ENCODE results near the gene OLFM1.

The OLFM1 gene

DNA sequence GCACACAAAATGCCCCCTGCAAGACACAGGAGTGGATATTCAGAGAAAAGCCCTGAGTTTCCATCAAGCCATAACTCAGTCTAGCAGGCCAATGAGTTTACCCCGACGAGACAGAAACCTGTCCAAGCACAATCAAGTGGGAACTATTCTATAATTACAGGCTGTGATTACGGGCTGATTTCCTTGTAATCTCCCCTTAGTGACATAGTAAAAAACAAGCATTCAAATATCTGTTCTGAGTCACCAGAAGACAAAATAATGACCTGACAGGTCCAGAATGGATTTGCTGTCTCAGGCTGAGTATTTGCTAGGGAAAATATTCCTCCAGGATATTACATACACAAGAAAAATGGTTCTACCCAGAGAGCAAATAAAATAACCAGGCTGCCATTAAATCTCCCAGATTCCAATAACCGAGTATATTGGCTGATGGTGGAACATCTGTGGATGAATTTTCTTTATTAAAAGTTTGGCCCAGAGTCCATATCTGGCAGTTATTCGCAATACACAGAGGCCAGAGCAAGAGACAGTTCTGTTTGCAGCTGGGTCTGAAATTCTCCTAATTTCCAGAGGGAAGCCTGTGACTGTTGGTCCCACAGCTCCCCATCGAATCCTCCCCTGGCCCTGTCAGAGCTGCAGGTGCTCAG is 35.8 kb downstream of the OLFM1 start:
- TF ChIP-seq, protein P1, sequence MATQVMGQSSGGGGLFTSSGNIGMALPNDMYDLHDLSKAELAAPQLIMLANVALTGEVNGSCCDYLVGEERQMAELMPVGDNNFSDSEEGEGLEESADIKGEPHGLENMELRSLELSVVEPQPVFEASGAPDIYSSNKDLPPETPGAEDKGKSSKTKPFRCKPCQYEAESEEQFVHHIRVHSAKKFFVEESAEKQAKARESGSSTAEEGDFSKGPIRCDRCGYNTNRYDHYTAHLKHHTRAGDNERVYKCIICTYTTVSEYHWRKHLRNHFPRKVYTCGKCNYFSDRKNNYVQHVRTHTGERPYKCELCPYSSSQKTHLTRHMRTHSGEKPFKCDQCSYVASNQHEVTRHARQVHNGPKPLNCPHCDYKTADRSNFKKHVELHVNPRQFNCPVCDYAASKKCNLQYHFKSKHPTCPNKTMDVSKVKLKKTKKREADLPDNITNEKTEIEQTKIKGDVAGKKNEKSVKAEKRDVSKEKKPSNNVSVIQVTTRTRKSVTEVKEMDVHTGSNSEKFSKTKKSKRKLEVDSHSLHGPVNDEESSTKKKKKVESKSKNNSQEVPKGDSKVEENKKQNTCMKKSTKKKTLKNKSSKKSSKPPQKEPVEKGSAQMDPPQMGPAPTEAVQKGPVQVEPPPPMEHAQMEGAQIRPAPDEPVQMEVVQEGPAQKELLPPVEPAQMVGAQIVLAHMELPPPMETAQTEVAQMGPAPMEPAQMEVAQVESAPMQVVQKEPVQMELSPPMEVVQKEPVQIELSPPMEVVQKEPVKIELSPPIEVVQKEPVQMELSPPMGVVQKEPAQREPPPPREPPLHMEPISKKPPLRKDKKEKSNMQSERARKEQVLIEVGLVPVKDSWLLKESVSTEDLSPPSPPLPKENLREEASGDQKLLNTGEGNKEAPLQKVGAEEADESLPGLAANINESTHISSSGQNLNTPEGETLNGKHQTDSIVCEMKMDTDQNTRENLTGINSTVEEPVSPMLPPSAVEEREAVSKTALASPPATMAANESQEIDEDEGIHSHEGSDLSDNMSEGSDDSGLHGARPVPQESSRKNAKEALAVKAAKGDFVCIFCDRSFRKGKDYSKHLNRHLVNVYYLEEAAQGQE (IDR thresholded peaks at IDR 0.05; ENCODE audit: low read depth) = no peak
- no peak for TF ChIP-seq FOXM1 (IDR thresholded peaks at IDR 0.05; ENCODE audit: borderline replicate concordance, low read depth)
- no peak for TF ChIP-seq EGR1 (IDR thresholded peaks at IDR 0.05)
- no peak for TF ChIP-seq ZBTB7A (IDR thresholded peaks at IDR 0.05; ENCODE audit: low read depth)
- TF ChIP-seq TCF12 (IDR thresholded peaks at IDR 0.05; ENCODE audit: low read depth) = no peak
- TF ChIP-seq YY1 (IDR thresholded peaks at IDR 0.05; ENCODE audit: low read depth) = no peak
- TF ChIP-seq TAF1 (IDR thresholded peaks at IDR 0.05; ENCODE audit: low read depth) = no peak
- TF ChIP-seq, protein P2, sequence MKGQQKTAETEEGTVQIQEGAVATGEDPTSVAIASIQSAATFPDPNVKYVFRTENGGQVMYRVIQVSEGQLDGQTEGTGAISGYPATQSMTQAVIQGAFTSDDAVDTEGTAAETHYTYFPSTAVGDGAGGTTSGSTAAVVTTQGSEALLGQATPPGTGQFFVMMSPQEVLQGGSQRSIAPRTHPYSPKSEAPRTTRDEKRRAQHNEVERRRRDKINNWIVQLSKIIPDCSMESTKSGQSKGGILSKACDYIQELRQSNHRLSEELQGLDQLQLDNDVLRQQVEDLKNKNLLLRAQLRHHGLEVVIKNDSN (IDR thresholded peaks at IDR 0.05) = no peak
- TF ChIP-seq CREB1 (IDR thresholded peaks at IDR 0.05; ENCODE audit: low read depth) = no peak
- TF ChIP-seq NFIC (IDR thresholded peaks at IDR 0.05) = no peak
- no peak for TF ChIP-seq CEBPB (IDR thresholded peaks at IDR 0.05)
- TF ChIP-seq TEAD4 (IDR thresholded peaks at IDR 0.05) = no peak
- no peak for TF ChIP-seq EP300 (IDR thresholded peaks at IDR 0.05; ENCODE audit: borderline replicate concordance)
- TF ChIP-seq, protein P3, sequence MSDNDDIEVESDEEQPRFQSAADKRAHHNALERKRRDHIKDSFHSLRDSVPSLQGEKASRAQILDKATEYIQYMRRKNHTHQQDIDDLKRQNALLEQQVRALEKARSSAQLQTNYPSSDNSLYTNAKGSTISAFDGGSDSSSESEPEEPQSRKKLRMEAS (IDR thresholded peaks at IDR 0.05) = no peak
- no peak for TF ChIP-seq RAD21 (IDR thresholded peaks at IDR 0.05; ENCODE audit: low read depth)

DNA sequence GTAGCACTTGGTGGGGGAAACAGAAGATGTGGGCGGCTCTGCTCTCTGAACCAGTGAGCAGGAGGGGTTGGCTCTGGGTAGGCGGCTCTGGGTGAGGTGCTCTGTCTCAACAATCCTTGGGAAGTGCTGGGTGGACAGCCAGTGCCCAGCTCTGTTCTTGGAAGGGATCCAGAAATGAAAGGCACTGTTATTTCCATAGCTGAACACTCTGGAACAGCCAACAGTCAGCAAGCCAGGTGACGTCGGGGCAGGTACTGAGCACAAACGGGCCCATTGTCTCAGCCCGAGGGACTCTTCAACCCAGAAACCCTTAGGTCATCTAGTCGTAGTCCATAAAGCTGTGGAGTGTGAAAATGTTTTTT is 36.3 kb downstream of the OLFM1 start:
- TF ChIP-seq, protein P3 (IDR thresholded peaks at IDR 0.05) = no peak
- TF ChIP-seq, protein P1 (IDR thresholded peaks at IDR 0.05; ENCODE audit: low read depth) = no peak
- TF ChIP-seq YY1 (IDR thresholded peaks at IDR 0.05; ENCODE audit: low read depth) = no peak

DNA sequence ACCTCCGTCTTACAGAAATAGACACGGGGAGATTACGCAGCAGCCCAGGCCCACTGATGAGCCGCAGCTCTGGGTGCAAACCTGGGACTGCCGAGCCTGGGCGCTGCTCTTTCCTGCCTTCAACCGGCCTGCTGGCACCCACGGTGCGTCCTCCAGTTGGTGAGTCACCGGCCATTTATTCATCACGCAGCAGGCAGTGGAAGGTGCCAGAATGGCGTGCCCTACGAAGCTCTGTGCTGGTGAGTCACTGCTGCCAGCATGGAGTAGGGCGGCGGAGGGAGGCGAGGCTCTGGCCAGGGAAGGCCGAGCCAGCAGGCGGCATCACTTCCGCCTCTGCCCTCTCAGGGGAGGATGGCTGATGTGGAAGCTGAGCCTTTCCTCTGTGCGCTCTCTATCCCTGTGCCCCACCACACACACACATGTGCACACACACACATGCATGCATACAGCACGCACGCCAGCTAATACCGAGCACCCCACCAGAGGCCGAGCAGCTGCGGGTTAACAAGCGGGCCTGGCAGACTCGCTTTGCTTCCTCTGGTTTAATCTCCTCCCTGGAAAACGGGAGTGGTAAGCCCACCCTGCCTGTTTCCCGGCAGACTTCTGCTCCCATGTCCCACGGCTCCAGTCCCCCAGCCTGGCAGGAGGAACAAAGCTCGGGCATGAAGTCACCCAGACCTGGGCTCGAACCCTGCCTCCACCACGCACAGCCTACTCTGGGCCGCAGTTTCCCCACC is 39.2 kb downstream of the OLFM1 start:
- TF ChIP-seq, protein P3 (IDR thresholded peaks at IDR 0.05) = peak; percentile 79
- TF ChIP-seq NFIC (IDR thresholded peaks at IDR 0.05) = no peak

DNA sequence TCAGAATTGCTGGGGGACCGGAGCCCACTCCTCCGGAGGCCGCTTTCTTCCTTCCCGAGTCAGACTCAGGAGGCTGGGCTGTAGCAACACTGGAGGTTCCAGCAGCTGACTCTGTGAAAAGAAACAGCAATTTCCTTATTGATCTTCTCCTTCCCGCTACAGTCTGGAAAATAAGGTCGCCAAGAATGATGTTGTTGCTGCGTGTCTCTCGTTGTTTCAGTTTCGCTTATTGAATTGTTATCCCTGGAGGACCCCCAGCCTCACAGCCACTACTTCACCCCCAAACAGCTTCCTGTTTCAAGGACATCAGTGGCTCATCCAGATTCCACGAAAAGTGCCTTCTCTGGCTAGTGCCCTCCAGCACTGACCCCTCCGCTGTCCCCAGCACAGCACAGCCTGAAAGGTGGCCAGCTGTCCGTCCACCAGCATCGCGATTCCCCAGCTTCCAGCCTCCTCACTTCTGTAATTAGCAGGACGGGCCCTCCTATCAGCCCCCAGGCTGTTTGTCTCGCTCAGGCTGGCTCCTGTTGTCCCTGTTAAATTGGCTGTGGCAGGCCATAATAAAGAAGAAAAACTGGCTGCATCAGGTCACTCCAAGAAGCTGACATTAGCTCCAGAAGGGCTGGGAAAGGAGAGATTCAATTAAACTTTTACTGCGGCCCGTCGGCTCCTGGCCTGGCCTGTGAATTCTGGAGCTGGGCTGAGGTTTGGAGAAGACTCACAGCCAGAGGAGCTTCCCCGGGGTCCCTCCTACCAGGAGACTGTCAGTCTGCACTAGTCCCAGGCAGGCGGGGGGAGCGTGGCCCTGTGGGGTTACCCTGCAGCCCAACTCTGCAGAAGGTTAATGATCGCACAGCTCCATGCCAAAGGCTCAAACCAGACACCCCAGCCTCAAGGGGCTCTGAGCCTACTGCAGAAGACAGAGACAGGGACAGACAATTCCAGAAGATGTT is 40.5 kb downstream of the OLFM1 start:
- TF ChIP-seq ZBTB7A (IDR thresholded peaks at IDR 0.05; ENCODE audit: low read depth) (no peak), YY1 (IDR thresholded peaks at IDR 0.05; ENCODE audit: low read depth) (no peak), FOXM1 (IDR thresholded peaks at IDR 0.05; ENCODE audit: borderline replicate concordance, low read depth) (no peak), TCF12 (IDR thresholded peaks at IDR 0.05; ENCODE audit: low read depth) (no peak), CEBPB (IDR thresholded peaks at IDR 0.05) (no peak), TAF1 (IDR thresholded peaks at IDR 0.05; ENCODE audit: low read depth) (no peak), RAD21 (IDR thresholded peaks at IDR 0.05; ENCODE audit: low read depth) (no peak), CREB1 (IDR thresholded peaks at IDR 0.05; ENCODE audit: low read depth) (no peak), EGR1 (IDR thresholded peaks at IDR 0.05) (no peak), TEAD4 (IDR thresholded peaks at IDR 0.05) (no peak), EP300 (IDR thresholded peaks at IDR 0.05; ENCODE audit: borderline replicate concordance) (no peak), NFIC (IDR thresholded peaks at IDR 0.05) (no peak)
- TF ChIP-seq, protein P2 (IDR thresholded peaks at IDR 0.05) = no peak
- TF ChIP-seq, protein P1 (IDR thresholded peaks at IDR 0.05; ENCODE audit: low read depth) = no peak

Data from Ishikawa (cell line).